Activated CD4-positive, alpha-beta T cell treated with anti-CD3 and anti-CD28 coated beads, Interleukin-2, amount 10 ng/mL, durations not matched to agents 24 days and 14 days (primary cell): ENCODE measurements around the gene PDE4DIP. TPM values are rescaled to one million over a fixed set of nuclear protein-coding genes. Genes with fewer than 3 reads are reported as not detected.
"Not testable (repeated sequence)": the region's sequence is repeated elsewhere in the genome, so short reads cannot be mapped to it uniquely, and the experiment has no call there.

Source experiments
- DNase-seq: peaks from one replicate; pipeline ENCODE4 v3.0.0; 2022
- H3K27ac Mint-ChIP-seq: one replicate; pipeline ENCODE4 v1.8.0; 2022; ENCODE audit warnings: mild to moderate bottlenecking, mixed read lengths
- H3K27me3 Mint-ChIP-seq: one replicate; pipeline ENCODE4 v1.8.0; 2022; ENCODE audit warnings: mixed read lengths
- H3K36me3 Mint-ChIP-seq: one replicate; pipeline ENCODE4 v1.8.0; 2022; ENCODE audit warnings: low read depth, mild to moderate bottlenecking, mixed read lengths
- H3K4me1 Mint-ChIP-seq: one replicate; pipeline ENCODE4 v1.8.0; 2021; ENCODE audit warnings: mixed read lengths
- H3K4me3 Mint-ChIP-seq: one replicate; pipeline ENCODE4 v1.8.0; 2022; ENCODE audit warnings: mild to moderate bottlenecking, moderate library complexity, mixed read lengths
- H3K9me3 Mint-ChIP-seq: one replicate; pipeline ENCODE4 v1.8.0; 2021; ENCODE audit warnings: mixed read lengths
- intact Hi-C: fragments of 100-400 bp; cut with micrococcal nuclease; formaldehyde crosslinking; loops from one replicate; pipeline ENCODE4 v1.15.1; 2023
- total RNA-seq: library from RNA; stranded (reverse); gene quantifications from 2 replicates; pipeline ENCODE4 v1.2.3, GENCODE V29; 2022

The PDE4DIP gene
- total RNA-seq, 1 donor from 2014 or later, result 15.4 TPM

DNA sequence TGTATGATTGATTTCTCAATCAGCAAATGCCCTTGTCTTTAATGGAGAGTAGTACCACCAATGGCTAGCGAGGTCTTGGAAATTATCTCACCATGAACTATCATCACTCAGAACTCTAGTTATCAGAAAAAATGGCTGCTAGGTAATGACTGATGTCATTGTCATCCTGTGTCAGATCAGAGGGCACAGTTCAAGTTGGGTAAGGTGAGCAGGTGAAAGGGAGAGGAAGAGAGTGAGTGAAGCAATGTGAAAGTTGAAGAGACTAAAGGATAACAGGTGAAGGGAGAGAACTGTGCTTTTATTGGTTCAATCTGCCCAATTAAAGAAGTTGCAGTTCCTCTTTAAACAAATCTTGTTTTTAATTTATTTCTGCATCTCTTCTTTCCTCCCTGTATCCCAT lies 76.8 kb downstream of the PDE4DIP start:
- H3K27me3 Mint-ChIP-seq, H3K27ac Mint-ChIP-seq, DNase-seq, H3K4me3 Mint-ChIP-seq, H3K36me3 Mint-ChIP-seq, intact Hi-C loops, H3K4me1 Mint-ChIP-seq, H3K9me3 Mint-ChIP-seq: not testable (repeated sequence)

DNA sequence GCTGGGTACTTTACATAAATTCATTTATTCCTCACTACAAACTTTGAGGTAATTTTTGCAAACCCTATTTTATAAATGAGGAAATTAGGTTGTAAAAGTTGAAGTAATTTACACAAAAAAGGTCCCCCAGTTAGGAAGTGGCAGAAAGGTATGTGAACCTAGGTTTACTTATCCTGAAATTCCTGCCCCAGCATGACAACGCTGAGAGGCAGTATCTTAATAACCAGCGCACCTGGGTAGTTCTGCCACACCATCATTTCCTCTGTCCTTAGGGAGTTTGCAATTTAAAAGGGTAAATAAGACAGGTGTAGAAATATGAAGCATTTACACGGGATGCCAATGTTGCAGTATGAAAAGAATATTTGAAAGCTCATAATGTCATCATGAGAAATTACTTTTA lies 79.6 kb downstream of the PDE4DIP start:
- intact Hi-C loops, H3K9me3 Mint-ChIP-seq, DNase-seq, H3K27me3 Mint-ChIP-seq, H3K36me3 Mint-ChIP-seq, H3K4me1 Mint-ChIP-seq, H3K27ac Mint-ChIP-seq, H3K4me3 Mint-ChIP-seq: not testable (repeated sequence)

GRCh38 chr1:148927645-148928044 lies 83.4 kb downstream of the PDE4DIP start:
- H3K27ac Mint-ChIP-seq, H3K9me3 Mint-ChIP-seq, DNase-seq, intact Hi-C loops, H3K36me3 Mint-ChIP-seq, H3K4me1 Mint-ChIP-seq, H3K4me3 Mint-ChIP-seq, H3K27me3 Mint-ChIP-seq: not testable (repeated sequence)

GRCh38 chr1:148929253-148929652 lies 85.0 kb downstream of the PDE4DIP start:
- H3K27me3 Mint-ChIP-seq, H3K9me3 Mint-ChIP-seq, intact Hi-C loops, H3K27ac Mint-ChIP-seq, DNase-seq, H3K4me3 Mint-ChIP-seq, H3K4me1 Mint-ChIP-seq, H3K36me3 Mint-ChIP-seq: not testable (repeated sequence)

DNA sequence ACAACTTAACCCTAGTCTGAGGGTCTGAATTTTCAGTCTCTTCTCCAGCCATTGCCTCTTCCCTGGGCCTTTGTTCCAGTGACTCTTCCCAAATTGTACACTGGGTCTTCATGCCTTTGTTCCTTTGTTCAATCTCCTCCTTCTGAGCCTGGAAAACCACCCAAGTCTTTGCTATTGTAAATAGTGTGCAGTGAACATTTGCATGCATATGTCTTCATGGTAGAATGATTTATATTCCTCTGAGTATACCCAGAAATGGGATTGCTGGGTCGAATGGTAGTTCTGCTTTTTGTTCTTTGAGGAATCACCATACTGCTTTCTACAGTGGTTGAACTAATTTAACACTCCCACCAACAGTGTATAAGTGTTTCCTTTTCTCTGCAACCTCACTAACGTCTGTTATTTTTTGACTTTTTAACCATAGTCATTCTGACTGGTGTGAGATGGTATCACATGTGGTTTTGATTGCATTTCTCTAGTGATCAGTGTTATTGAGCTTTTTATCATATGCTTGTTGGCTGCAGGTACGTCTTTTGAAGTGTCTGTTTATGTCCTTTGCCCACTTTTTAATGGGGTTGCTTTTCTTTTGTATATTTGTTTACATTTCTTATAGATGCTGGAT lies 91.3 kb downstream of the PDE4DIP start:
- H3K27ac Mint-ChIP-seq, intact Hi-C loops, H3K9me3 Mint-ChIP-seq, H3K4me1 Mint-ChIP-seq, H3K36me3 Mint-ChIP-seq, H3K4me3 Mint-ChIP-seq, DNase-seq, H3K27me3 Mint-ChIP-seq: not testable (repeated sequence)

- DNase-seq, intact Hi-C loops, H3K36me3 Mint-ChIP-seq, H3K27ac Mint-ChIP-seq, H3K27me3 Mint-ChIP-seq, H3K9me3 Mint-ChIP-seq, H3K4me1 Mint-ChIP-seq, H3K4me3 Mint-ChIP-seq: not testable (repeated sequence)
Measured at GRCh38 chr1:148942906-148943305, 98.7 kb downstream of the PDE4DIP start.

- intact Hi-C loops, H3K27ac Mint-ChIP-seq, H3K4me3 Mint-ChIP-seq, H3K27me3 Mint-ChIP-seq, H3K4me1 Mint-ChIP-seq, DNase-seq, H3K36me3 Mint-ChIP-seq, H3K9me3 Mint-ChIP-seq: not testable (repeated sequence)
Measured at GRCh38 chr1:148945130-148945529, 100.9 kb downstream of the PDE4DIP start.

- H3K4me1 Mint-ChIP-seq, DNase-seq, intact Hi-C loops, H3K27ac Mint-ChIP-seq, H3K9me3 Mint-ChIP-seq, H3K36me3 Mint-ChIP-seq, H3K27me3 Mint-ChIP-seq: not testable (repeated sequence)
- H3K4me3 Mint-ChIP-seq, result peak overlapping the region; percentile 19
Measured at GRCh38 chr1:148948768-148949167, 104.5 kb downstream of the PDE4DIP start.

DNA sequence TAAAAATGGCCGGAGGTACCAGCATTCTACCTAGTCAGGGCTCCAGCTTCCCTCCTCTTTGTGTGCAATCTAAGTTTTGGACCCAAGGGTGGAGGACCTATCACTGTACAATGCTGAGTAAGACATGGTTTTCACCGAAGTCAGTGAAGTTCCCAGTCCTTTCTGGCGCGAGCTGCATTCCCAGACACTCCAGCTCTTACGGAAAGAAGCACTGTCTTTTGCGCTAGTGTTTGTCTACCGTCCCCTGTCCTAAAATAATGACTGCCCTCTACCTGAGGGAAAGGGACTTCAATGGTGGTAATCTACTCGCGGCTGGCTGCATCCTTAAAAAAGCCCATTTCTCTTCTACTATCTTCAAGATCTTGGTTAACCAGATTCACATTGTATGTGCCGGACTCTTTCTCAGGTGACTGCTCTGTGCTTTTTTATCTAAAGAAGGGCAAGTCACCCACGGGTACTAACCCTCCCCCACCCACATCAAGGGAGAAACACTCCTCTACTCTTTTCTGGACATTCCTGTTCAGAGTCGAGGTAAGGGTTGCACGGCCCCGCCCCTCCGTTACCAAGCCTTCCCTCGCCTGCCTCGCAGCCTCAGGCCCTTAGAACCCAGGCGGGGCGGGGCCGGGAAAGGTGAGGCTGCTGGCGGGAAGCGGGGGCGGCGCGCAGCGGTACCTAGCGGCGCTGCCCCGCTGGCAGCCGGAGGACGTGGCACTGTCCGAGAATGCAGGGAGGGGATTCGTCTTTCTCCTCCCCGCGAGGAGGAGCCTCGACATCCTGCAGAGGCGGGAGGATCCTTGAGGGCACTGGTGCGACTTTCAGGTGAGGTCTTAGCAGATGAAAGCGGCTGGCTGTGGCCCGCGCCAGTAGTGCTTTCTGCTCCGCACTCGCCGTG lies 107.4 kb downstream of the PDE4DIP start:
- intact Hi-C loops, H3K27me3 Mint-ChIP-seq: not testable (repeated sequence)
- peaks cover 11% of the 10 kb centered on the region for H3K4me1 Mint-ChIP-seq

DNA sequence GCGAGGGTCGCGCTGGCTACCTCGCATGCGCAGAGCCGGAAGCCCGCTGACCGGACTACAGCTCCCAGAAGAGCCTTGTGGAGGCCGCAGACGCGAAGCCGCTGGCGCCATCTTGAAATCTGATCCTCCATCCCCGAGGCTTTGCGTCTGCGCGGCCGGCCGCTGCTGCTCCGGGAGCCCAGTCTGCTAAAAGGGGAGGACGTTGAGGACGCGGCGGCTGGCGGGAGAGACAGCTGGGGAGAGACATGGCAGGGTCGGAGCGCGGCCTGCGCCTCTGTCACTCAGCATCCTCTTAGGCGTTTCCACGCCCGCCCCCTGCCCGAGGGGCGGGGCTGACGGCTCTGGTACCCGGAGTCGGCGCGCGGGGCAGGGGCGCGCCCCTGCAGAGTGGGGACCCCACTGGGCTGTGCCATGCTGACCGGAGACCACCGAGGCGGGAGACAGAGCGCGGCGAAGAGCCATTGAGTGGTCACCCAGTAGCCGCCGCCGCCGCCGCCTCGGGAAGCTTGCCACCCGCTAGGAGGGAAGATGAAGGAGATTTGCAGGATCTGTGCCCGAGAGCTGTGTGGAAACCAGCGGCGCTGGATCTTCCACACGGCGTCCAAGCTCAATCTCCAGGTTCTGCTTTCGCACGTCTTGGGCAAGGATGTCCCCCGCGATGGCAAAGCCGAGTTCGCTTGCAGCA lies 108.2 kb downstream of the PDE4DIP start:
- H3K4me1 Mint-ChIP-seq, H3K9me3 Mint-ChIP-seq, intact Hi-C loops, H3K36me3 Mint-ChIP-seq, H3K27me3 Mint-ChIP-seq: not testable (repeated sequence)
- peak overlapping the region; percentile 89 for H3K4me3 Mint-ChIP-seq
- peak; percentile 92 for DNase-seq
- H3K27ac Mint-ChIP-seq, result peak overlapping the region; percentile 88

More for the DNA sequence above, 107.4 kb downstream of the PDE4DIP start:
- DNase-seq, result peak; percentile 93
- Mint-ChIP-seq H3K4me3 (peak overlapping the region; percentile 89), H3K27ac (peak overlapping the region; percentile 88)
- H3K36me3 Mint-ChIP-seq, H3K9me3 Mint-ChIP-seq: not testable (repeated sequence)

DNA sequence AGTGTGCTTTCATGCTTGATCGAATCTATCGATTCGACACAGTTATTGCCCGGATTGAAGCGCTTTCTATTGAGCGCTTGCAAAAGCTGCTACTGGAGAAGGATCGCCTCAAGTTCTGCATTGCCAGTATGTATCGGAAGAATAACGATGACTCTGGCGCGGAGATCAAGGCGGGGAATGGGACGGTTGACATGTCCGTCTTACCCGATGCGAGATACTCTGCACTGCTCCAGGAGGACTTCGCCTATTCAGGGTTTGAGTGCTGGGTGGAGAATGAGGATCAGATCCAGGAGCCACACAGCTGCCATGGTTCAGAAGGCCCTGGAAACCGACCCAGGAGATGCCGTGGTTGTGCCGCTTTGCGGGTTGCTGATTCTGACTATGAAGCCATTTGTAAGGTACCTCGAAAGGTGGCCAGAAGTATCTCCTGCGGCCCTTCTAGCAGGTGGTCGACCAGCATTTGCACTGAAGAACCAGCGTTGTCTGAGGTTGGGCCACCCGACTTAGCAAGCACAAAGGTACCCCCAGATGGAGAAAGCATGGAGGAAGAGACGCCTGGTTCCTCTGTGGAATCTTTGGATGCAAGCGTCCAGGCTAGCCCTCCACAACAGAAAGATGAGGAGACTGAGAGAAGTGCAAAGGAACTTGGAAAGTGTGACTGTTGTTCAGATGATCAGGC lies 108.8 kb downstream of the PDE4DIP start:
- H3K27ac Mint-ChIP-seq, H3K36me3 Mint-ChIP-seq, H3K4me1 Mint-ChIP-seq, H3K9me3 Mint-ChIP-seq, intact Hi-C loops, H3K27me3 Mint-ChIP-seq: not testable (repeated sequence)
- peak overlapping the region; percentile 89 for H3K4me3 Mint-ChIP-seq
- DNase-seq, result peak; percentile 80

GRCh38 chr1:148953730-148954129 lies 109.5 kb downstream of the PDE4DIP start:
- H3K9me3 Mint-ChIP-seq, DNase-seq, H3K27me3 Mint-ChIP-seq, intact Hi-C loops, H3K36me3 Mint-ChIP-seq, H3K27ac Mint-ChIP-seq: not testable (repeated sequence)
- Mint-ChIP-seq H3K4me3 (peak overlapping the region; percentile 54), H3K4me1 (peaks cover 11% of the 10 kb centered on the region)

GRCh38 chr1:148958343-148958742 lies 114.1 kb downstream of the PDE4DIP start:
- H3K36me3 Mint-ChIP-seq, DNase-seq, H3K27ac Mint-ChIP-seq, H3K27me3 Mint-ChIP-seq, H3K4me1 Mint-ChIP-seq, H3K9me3 Mint-ChIP-seq, intact Hi-C loops, H3K4me3 Mint-ChIP-seq: not testable (repeated sequence)
